ENCODE results near the gene LRCOL1. TPM values are rescaled to one million over a fixed set of nuclear protein-coding genes. Genes with fewer than 3 reads are reported as not detected.

The LRCOL1 gene
- total RNA-seq, 1 donor from 2014 or later: not detected

DNA sequence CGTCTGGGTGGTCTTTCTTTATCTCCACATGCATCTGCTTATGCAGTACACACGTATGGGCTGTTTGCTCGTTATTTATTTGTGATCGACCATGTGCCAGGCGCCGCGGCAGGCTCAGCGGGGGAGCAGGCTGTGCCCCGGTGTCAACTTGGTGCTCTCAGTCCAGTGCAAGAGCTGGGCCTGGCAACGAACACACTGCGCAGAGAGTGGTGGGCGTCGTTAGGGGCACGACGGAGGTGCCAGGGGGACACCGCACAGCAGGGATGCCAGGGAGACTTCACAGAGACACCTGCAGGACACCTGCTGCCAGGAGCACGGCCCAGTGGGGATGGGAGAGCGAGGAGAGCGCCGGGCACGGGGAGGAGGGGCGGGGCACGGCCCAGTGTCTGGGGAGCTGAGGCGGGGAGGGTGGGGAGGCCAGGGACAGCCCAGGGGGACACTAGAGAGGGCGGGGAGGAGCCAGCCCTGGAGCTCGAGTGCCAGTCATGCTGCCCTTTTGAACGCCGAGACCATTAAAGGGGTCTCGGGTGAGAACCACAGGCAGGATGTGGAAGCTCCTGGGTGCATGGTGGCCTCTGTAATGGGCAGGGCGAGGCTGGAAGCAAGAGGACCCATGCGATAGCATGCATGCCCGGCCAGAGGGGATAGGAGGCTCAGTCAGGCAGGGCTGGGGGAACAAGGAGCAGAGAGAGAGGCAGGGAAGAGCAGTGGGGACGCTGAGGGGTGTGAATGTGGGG, 652 bp upstream of the LRCOL1 start:
- Mint-ChIP-seq H3K27ac (ENCODE audit: unreplicated experiment) (no peak overlapping the region), H3K4me1 (ENCODE audit: low read depth) (peaks cover 12% of the 10 kb centered on the region), H3K4me3 (ENCODE audit: unreplicated experiment) (no peak overlapping the region), H3K27me3 (ENCODE audit: low read depth) (peaks cover 45% of the 10 kb centered on the region), H3K9me3 (ENCODE audit: low read depth) (peaks cover 4% of the 10 kb centered on the region), H3K36me3 (ENCODE audit: low read depth) (no peaks in the 10 kb centered on the region)
- TF ChIP-seq, protein P1, sequence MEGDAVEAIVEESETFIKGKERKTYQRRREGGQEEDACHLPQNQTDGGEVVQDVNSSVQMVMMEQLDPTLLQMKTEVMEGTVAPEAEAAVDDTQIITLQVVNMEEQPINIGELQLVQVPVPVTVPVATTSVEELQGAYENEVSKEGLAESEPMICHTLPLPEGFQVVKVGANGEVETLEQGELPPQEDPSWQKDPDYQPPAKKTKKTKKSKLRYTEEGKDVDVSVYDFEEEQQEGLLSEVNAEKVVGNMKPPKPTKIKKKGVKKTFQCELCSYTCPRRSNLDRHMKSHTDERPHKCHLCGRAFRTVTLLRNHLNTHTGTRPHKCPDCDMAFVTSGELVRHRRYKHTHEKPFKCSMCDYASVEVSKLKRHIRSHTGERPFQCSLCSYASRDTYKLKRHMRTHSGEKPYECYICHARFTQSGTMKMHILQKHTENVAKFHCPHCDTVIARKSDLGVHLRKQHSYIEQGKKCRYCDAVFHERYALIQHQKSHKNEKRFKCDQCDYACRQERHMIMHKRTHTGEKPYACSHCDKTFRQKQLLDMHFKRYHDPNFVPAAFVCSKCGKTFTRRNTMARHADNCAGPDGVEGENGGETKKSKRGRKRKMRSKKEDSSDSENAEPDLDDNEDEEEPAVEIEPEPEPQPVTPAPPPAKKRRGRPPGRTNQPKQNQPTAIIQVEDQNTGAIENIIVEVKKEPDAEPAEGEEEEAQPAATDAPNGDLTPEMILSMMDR (IDR thresholded peaks at IDR 0.05): no peak
- no peak for DNase-seq (ENCODE audit: low spot score)

DNA sequence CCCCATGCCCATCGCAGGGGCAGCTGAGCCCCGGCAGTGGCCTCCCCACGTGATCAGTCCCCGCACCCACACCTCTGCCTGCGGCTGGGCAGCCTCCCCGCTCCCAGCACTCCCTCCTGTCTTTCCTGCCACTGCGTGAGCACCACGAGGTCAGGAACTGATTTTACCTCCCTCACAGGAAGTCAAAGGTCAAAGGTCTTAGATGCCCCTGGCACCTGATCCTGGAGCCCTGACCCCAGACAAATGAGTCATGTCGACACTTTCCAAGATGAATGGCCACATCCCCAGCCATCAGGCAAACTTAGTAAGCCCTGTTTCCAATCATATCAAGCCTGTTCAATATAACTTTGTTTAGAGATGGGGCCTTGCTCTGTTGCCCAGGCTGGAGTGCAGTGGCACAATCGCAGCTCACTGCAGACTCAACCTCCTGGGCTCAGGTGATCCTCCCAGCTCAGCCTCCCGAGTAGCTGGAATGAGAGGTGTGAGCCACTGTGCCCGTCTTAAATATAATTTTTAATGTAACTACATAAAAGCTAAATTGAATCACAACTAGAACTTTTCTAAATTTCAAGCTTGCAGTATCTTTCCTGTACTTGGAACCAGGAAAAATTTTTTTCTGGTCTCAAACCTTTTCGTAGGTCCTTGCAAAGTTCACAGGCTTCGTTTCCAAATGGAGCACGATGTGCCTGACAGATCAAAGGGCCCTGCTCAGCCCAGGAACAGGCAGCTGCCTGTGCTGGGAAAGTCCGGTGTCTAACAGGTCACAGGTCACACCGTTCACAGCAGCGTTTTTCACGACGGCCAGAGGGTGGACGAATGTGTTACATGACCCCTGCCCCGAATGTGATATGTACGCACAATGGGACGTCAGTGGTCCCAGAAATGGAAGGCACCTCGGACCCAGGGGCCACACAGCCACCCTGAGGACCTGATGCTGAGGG, 1.9 kb downstream of the LRCOL1 start:
- peaks cover 9% of the 10 kb centered on the region for H3K4me1 Mint-ChIP-seq (ENCODE audit: low read depth)

DNA sequence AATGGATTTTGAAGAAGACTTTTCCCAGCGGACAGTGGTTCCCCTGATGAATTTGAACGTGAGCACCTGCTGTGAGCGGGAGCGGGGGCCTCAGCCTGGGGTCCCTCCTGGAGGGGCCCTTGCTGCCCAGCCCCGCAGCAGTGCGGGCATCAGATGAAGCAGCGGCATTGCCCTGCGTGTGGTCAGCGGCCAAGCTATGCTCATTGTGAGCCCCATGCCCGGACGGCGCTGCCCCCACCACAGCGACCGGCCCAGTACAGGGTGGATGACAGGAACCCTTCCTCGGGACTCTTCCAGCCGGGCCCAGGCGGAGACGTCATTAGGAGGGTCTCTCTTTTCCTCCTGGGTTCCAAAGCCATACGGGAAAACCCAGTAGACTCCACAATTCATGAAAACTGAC, 3.5 kb downstream of the LRCOL1 start:
- H3K27ac Mint-ChIP-seq (ENCODE audit: unreplicated experiment): no peak overlapping the region
- H3K36me3 Mint-ChIP-seq (ENCODE audit: low read depth): no peaks in the 10 kb centered on the region
- peaks cover 4% of the 10 kb centered on the region for H3K9me3 Mint-ChIP-seq (ENCODE audit: low read depth)
- no peak overlapping the region for H3K4me3 Mint-ChIP-seq (ENCODE audit: unreplicated experiment)
- TF ChIP-seq, protein P1 (IDR thresholded peaks at IDR 0.05): no peak
- H3K27me3 Mint-ChIP-seq (ENCODE audit: low read depth): peaks cover 49% of the 10 kb centered on the region
- H3K4me1 Mint-ChIP-seq (ENCODE audit: low read depth): peaks cover 17% of the 10 kb centered on the region
- DNase-seq (ENCODE audit: low spot score): no peak

More for the DNA sequence above, 1.9 kb downstream of the LRCOL1 start:
- no peak for DNase-seq (ENCODE audit: low spot score)
- Mint-ChIP-seq H3K27ac (ENCODE audit: unreplicated experiment) (no peak overlapping the region), H3K36me3 (ENCODE audit: low read depth) (no peaks in the 10 kb centered on the region), H3K27me3 (ENCODE audit: low read depth) (peaks cover 41% of the 10 kb centered on the region), H3K4me3 (ENCODE audit: unreplicated experiment) (no peak overlapping the region), H3K9me3 (ENCODE audit: low read depth) (peaks cover 4% of the 10 kb centered on the region)
- TF ChIP-seq, protein P1 (IDR thresholded peaks at IDR 0.05): no peak

DNA sequence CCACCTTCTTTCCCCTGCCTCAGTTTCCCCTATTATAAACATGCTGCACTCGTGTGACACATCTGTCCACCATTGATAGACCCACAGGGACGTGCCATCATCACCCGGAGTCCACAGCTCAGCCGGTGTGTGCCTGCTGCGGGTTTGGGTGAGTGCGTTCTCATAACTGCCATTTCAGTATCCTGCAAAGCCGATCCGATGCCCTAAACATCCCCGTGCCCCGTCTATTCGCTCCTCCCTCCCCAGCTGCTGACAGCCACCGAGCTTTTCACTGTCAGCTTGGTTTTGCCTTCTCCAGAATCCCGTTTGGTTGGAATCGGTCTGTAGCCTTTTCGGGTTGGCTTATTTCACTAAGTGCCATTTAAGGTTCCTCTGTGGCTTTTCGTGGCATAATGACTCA, 3.9 kb downstream of the LRCOL1 start:
- Mint-ChIP-seq H3K27me3 (ENCODE audit: low read depth) (peaks cover 49% of the 10 kb centered on the region), H3K4me1 (ENCODE audit: low read depth) (peaks cover 17% of the 10 kb centered on the region), H3K36me3 (ENCODE audit: low read depth) (no peaks in the 10 kb centered on the region), H3K4me3 (ENCODE audit: unreplicated experiment) (no peak overlapping the region), H3K9me3 (ENCODE audit: low read depth) (peaks cover 3% of the 10 kb centered on the region), H3K27ac (ENCODE audit: unreplicated experiment) (no peak overlapping the region)
- no peak for DNase-seq (ENCODE audit: low spot score)
- TF ChIP-seq, protein P1 (IDR thresholded peaks at IDR 0.05): no peak

DNA sequence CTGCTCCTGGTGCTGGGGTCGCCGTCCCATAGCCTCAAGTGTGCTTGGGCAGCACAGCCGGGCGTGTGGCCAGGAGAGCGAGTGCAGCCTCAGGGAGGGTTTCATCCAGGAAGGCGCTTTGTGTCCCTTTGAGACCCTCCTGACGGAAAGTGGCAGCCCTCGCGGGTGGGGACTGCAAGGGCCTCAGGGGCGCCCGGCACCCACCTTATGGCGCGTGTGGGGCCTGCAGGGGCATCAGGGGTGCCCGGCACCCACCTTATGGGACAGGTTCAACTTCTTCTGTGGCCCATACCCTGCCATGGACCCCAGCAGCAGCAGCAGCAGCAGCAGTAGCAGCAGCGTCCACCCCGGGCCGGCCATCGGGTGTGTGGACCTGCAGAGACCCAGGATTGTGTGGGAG, 4.5 kb downstream of the LRCOL1 start:
- H3K9me3 Mint-ChIP-seq (ENCODE audit: low read depth): no peaks in the 10 kb centered on the region
- peaks cover 17% of the 10 kb centered on the region for H3K4me1 Mint-ChIP-seq (ENCODE audit: low read depth)
- TF ChIP-seq, protein P1 (IDR thresholded peaks at IDR 0.05): no peak
- H3K27me3 Mint-ChIP-seq (ENCODE audit: low read depth): peaks cover 46% of the 10 kb centered on the region
- no peak overlapping the region for H3K4me3 Mint-ChIP-seq (ENCODE audit: unreplicated experiment)
- no peaks in the 10 kb centered on the region for H3K36me3 Mint-ChIP-seq (ENCODE audit: low read depth)
- H3K27ac Mint-ChIP-seq (ENCODE audit: unreplicated experiment): no peak overlapping the region
- DNase-seq (ENCODE audit: low spot score): peak; percentile 77
